Activated naive CD8-positive, alpha-beta T cell treated with anti-CD3 and anti-CD28 coated beads for 36 hours (primary cell): Measurements from ENCODE around the gene EPHA4. TPM values are rescaled to one million over a fixed set of nuclear protein-coding genes. Genes with fewer than 3 reads are reported as not detected.

Experiments
- DNase-seq: peaks from one replicate; pipeline ENCODE4 v3.0.0; 2021
- H3K27ac Mint-ChIP-seq: one replicate; pipeline ENCODE4 v1.8.0; 2022; ENCODE audit warnings: mild to moderate bottlenecking, moderate library complexity, mixed read lengths
- H3K27me3 Mint-ChIP-seq: one replicate; pipeline ENCODE4 v1.8.0; 2022; ENCODE audit warnings: mild to moderate bottlenecking, mixed read lengths
- H3K36me3 Mint-ChIP-seq: one replicate; pipeline ENCODE4 v1.8.0; 2021; ENCODE audit warnings: mild to moderate bottlenecking, mixed read lengths
- H3K4me1 Mint-ChIP-seq: one replicate; pipeline ENCODE4 v1.8.0; 2021; ENCODE audit warnings: mixed read lengths
- H3K4me3 Mint-ChIP-seq: one replicate; pipeline ENCODE4 v1.8.0; 2022; ENCODE audit warnings: mild to moderate bottlenecking, moderate library complexity, mixed read lengths
- H3K9me3 Mint-ChIP-seq: one replicate; pipeline ENCODE4 v1.8.0; 2022; ENCODE audit warnings: mixed read lengths
- total RNA-seq, 2 experiments: library from RNA; stranded (reverse); gene quantifications; one replicate each; pipeline ENCODE4 v1.2.3, GENCODE V29; 2021

EPHA4 gene
- total RNA-seq, 2 experiments from 2014 or later, result 0.20 to 0.47 TPM

DNA sequence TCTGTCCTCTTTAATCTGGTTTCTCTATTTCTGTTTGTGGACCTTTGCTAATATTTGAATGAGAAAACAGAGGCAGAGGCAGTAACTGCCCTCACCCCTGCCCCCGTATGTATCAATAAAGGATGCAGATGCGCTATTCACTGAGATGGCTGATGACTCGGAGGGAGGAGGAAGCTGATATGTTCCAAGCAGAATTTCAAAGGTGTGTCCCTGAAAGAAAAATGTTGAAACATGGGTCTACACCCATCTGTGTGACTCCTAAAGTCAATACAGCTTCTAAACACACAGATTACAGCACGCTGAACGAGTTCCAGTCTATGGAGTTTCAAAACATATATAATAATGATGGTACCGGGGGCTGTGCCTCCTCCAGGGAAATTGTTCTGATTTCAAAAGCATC, 38.8 kb downstream of the EPHA4 start:
- Mint-ChIP-seq H3K36me3 (no peaks in the 10 kb centered on the region), H3K4me3 (no peak overlapping the region), H3K9me3 (no peaks in the 10 kb centered on the region), H3K4me1 (no peaks in the 10 kb centered on the region), H3K27me3 (no peaks in the 10 kb centered on the region), H3K27ac (no peak overlapping the region)
- DNase-seq, result no peak

DNA sequence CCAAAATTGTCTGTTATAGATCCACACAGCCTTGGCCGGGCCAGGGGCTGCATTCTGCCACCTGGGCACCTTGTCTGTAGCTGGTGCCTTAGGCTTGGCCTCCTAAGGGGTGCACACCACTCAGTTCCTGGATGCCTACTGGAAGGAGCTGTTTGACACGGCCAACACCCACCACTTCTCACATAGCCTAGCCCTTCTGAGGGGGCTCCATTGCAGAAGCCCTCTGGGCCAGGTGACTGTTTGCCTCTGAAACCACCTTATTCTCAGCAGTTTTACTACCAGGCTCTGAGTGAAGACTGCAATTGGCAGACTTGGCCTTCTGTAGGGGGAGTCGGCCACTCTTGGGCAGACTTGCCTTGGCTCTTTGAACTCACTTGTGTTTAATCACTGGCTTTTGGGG, 39.5 kb downstream of the EPHA4 start:
- Mint-ChIP-seq H3K36me3 (no peaks in the 10 kb centered on the region), H3K4me1 (no peaks in the 10 kb centered on the region), H3K9me3 (no peaks in the 10 kb centered on the region), H3K27me3 (no peaks in the 10 kb centered on the region), H3K4me3 (no peak overlapping the region), H3K27ac (no peak overlapping the region)
- DNase-seq, result no peak

DNA sequence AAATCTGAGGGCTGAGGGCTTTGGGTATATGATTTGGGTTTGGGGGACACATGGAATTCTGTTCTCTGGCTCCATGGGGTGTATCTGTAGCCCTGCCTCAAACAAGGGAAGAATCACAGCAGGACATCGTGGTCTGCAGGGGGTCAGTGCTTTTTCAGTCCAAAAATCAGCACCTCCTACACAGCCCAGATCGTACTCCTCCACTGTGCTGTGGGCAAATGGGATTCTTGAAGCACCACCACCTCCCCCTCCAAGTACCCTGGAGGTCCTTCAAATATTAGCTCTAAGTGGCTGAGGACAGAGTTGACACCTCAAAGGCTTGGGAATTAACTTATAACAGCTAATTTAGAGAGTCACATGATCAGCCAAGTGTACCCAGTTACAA, 41.5 kb downstream of the EPHA4 start:
- Mint-ChIP-seq H3K4me1 (no peaks in the 10 kb centered on the region), H3K27me3 (no peaks in the 10 kb centered on the region), H3K36me3 (no peaks in the 10 kb centered on the region), H3K4me3 (no peak overlapping the region), H3K9me3 (no peaks in the 10 kb centered on the region), H3K27ac (no peak overlapping the region)
- no peak for DNase-seq

DNA sequence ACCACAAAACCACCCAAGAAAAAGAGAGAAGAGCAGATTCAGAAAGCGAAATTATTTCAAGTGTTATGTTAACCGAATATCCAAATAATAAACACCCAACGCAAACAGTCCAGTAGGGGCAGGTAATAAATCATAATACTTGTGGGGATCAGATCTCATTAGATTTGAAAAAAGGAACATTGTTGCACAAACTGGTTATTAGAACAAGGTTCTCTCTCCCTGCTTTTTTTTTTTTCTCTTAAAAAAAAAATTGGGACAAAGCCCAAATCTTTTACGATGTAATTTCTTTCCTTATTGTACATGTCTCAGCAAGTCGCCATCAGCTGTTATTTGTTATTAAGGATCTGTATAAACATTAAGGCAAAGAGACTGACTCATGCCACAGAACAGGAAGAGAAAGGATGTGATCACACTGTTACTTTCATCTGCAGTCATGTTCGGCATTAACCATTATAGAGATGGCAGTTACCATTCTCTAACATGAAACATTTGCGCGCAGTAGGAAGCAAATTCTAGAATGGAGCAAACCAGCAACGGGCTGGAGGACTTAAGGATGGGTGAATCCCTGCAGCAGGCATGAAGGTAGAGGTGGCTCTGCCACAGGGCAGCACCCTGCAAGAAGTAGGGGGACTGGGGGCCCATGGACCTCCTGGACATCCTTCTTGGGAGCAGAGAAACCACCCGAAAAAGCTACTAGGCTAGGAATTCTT, 42.0 kb downstream of the EPHA4 start:
- Mint-ChIP-seq H3K4me1 (no peaks in the 10 kb centered on the region), H3K9me3 (no peaks in the 10 kb centered on the region), H3K27ac (peak overlapping the region; percentile 0), H3K4me3 (no peak overlapping the region), H3K27me3 (no peaks in the 10 kb centered on the region), H3K36me3 (no peaks in the 10 kb centered on the region)
- no peak for DNase-seq

DNA sequence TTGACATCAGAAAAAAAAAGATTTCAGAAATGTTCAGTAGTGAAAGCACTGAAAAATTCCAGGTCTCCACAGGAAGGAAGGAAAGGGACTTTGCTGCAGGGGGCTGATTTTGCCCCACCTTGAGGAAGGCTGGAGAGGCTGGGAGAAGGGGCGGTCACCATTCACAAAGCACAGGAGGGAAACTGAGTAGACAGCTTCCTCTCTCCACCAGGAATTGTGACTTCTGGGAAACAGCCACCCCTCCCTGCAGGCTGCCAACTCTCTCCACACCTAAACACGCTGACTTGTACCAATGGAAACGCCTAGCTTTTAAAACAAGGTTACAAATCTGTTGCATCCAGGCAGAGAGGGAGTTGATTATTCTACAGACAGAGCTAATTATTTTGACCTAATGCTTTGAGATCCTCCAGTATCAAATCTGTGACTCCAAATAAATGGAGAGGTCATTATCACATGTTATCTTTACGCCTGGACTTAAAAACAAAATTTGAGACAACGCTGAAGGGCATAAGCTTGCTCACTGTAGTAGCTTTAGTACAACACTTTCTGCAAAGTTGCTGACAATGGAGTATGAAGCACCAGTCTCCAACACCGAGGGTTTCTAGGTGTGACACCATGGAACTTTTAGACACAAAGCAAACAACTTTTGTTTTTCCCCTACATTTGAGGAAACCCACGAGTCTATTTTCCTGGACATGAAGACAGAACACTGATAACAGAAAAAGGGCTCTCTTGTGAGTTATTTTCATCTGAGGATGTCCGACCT, 42.7 kb downstream of the EPHA4 start:
- no peak overlapping the region for H3K4me3 Mint-ChIP-seq
- no peaks in the 10 kb centered on the region for H3K4me1 Mint-ChIP-seq
- no peaks in the 10 kb centered on the region for H3K36me3 Mint-ChIP-seq
- H3K27me3 Mint-ChIP-seq, result no peaks in the 10 kb centered on the region
- no peak for DNase-seq
- no peaks in the 10 kb centered on the region for H3K9me3 Mint-ChIP-seq
- H3K27ac Mint-ChIP-seq, result peak overlapping the region; percentile 0

DNA sequence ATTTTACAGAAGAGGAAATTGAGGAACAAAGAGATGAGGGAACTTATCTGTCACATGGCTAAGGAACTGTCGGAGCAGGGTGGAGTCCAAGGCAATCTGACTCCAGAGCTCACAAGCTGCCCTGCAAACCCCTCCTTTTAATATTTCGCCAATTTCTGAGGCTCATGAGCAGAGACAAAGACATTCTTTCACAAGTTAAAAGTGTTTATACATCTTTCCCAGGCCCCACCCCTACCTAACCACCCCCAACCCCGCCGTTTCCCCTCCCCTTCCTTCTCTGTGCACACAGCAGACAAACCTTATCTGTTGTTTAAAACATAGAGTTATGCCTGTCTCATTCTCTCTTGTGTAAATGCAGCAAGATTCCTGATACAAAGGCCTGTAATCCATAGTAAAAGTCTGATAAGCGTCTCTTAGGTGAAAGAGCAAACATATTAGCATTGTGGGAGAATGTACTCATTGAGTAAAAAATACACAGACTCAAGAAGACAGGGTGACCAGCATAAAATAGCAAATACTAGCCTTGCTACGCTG, 44.3 kb downstream of the EPHA4 start:
- Mint-ChIP-seq H3K36me3 (no peaks in the 10 kb centered on the region), H3K27ac (no peak overlapping the region), H3K4me1 (no peaks in the 10 kb centered on the region), H3K4me3 (no peak overlapping the region), H3K27me3 (no peaks in the 10 kb centered on the region), H3K9me3 (no peaks in the 10 kb centered on the region)
- DNase-seq, result no peak

DNA sequence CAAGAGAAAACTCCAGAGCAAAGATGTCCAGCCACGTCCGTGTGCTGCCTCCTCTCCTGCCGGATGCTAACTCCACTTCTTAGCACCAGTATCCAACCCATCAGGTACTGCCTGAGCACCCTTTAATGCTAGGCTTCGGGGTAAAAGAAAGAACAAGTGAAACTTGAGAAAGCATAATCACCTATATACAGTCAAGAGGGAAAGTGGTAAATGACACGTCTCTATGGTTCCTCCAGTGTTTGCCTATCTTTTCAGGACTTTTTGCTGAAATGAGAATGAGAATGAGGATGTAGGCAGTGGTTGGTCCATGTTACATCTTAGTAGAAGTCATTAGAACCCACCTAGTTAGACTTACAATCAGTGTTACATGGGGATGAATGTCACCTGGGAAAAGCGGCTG, 47.9 kb downstream of the EPHA4 start:
- H3K27me3 Mint-ChIP-seq, result no peaks in the 10 kb centered on the region
- DNase-seq, result no peak
- H3K4me3 Mint-ChIP-seq, result no peak overlapping the region
- peaks cover 10% of the 10 kb centered on the region for H3K4me1 Mint-ChIP-seq
- H3K27ac Mint-ChIP-seq, result no peak overlapping the region
- H3K9me3 Mint-ChIP-seq, result no peaks in the 10 kb centered on the region
- no peaks in the 10 kb centered on the region for H3K36me3 Mint-ChIP-seq

DNA sequence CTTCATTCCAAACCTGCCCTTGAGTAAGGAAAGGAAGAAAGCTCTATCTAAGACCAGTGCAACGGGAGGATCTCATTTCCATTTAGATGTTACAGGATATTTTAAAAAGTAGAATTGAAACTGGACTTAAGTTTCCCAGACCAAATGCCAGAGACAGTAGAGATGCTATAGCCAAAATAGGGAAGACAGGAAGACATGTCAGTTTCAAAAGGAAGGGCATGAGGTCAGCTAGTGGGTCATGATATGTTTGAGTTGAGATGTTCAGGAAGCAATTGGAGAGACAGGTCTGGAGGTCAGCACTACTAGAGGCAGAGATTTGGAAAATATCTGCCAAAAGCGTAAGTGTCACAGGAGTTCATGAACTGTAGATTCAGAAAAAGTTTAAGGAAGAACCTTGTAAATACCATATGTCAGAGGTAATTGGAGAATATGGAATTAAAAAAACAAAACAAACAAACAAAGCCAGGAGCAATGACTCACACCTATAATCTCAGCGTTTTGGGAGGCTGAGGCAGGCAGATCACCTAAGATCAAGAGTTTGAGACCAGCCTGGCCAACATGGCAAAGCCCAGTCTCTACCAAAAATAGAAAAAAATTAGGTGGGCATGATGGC, 50.8 kb downstream of the EPHA4 start:
- Mint-ChIP-seq H3K36me3 (no peaks in the 10 kb centered on the region), H3K27ac (no peak overlapping the region), H3K27me3 (no peaks in the 10 kb centered on the region), H3K4me1 (peaks cover 11% of the 10 kb centered on the region), H3K9me3 (no peaks in the 10 kb centered on the region), H3K4me3 (no peak overlapping the region)
- DNase-seq, result no peak

DNA sequence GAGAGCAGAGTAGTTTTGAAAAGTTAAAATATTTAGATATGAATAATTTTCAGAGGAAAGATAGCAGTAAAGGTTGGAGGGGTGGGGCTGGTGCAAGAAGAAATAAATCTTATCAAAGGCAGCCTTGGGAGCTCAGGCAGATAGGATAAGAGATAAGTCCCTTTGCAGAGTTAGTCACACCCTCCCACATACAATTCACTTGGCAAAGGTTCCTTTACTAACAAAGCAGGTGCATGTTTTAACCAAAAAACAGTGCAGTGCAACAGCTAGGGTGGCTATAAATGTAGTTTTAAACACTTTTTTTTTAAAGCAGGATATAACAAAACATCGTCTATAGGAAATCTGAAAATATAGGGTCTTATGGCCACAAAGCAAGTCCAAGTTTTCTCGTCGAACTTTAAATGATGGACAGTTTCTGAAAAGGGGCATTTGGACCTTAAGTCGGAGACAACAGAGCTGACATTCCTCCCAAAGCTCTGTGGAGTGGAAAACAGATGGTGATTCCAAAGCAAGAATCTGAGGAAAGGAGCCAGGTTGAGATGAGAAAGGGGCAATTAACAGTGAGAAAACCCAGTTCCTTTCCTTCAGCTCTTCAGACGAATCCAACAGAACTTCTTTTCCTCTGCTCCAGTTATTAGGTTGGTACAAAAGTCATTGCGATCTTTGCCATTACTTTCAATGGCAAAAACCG, 53.0 kb downstream of the EPHA4 start:
- Mint-ChIP-seq H3K4me1 (peaks cover 11% of the 10 kb centered on the region), H3K4me3 (no peak overlapping the region), H3K27me3 (no peaks in the 10 kb centered on the region), H3K36me3 (no peaks in the 10 kb centered on the region), H3K27ac (no peak overlapping the region), H3K9me3 (no peaks in the 10 kb centered on the region)
- DNase-seq, result no peak

DNA sequence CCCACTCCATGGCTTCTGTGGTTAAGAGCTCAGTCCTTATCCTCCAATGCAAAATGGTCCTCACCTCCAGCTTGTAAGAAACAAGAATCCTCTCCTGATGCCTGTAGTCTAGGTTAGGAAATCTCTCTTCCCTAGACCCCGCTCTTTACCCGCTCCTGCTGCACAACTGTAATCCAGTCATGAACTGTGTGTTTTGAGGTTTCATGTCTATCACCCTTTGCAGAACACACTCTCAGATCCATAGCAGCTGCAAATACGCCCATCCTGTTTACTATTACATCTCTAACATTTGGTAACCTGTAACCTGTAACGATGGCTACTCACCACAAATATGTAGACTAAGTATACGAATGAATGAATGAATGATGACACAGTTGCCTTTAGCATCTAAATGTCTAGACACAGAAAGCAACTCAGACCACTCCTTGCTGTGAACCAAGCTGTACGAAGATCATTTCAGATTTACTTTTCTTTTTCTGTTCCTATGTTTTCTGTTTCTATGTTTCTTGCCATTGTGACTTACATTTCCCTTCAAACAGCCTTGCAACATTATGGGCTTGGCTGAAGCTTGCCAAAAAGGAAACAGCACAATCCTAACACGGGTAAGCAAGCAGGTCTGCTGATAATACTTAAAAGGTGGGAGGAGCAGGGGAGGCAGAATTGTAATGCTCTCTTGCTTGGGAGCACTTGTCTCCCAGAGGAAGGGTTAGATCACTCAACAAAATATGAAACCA, 53.7 kb downstream of the EPHA4 start:
- no peak for DNase-seq
- Mint-ChIP-seq H3K4me1 (peaks cover 11% of the 10 kb centered on the region), H3K27me3 (no peaks in the 10 kb centered on the region), H3K27ac (no peak overlapping the region), H3K36me3 (no peaks in the 10 kb centered on the region), H3K9me3 (no peaks in the 10 kb centered on the region), H3K4me3 (no peak overlapping the region)

DNA sequence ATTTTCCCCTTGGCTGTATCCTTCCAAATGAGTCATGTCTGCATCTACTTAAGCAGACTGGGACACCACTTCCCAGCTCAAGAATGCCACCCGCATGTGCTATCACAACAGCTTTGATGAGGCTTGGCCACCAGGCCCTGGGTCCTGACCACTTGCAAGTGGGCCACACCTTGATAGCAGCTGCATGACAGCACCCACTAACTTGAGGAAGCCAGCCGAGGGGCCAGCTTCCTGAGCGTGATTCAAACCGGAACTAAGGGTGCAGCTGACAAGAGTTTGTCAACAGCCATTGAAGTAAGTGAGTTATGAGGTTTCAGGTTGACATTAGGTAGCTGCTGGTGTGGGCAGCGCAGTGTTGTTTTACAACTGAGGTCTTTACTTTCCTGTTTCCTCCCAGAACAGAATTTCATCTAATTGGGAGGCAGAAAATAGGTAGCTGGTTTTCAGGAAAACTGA, 54.4 kb downstream of the EPHA4 start:
- Mint-ChIP-seq H3K4me1 (peaks cover 11% of the 10 kb centered on the region), H3K36me3 (no peaks in the 10 kb centered on the region), H3K27ac (no peak overlapping the region), H3K4me3 (no peak overlapping the region), H3K27me3 (no peaks in the 10 kb centered on the region), H3K9me3 (no peaks in the 10 kb centered on the region)
- DNase-seq, result peak; percentile 57

DNA sequence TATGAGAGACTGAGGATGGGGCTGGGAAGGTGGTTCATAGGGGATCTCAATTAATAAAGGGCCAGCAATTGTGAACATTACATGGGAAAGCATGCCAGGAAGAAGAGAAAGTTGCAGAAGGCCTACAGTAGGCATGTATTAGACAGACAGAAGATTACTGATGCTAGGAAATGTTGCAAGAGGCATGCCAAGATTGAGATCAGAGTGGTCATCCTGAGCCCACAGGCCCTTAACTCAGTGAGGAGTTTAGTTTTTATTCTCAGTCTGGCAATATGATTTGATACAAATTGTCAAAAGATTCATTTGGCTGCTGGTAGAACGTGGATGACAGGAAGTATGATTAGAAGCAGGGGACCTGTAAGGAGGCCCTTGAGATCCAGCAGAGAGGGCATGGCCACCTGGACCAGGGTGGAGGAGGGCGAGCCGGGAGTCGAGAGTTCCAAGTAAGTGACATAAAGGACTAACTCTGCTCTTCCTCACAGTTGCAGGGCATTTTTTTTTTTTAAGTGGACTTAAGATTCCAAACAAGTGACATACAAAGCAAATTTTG, 54.9 kb downstream of the EPHA4 start:
- Mint-ChIP-seq H3K27ac (no peak overlapping the region), H3K9me3 (no peaks in the 10 kb centered on the region), H3K4me1 (peaks cover 11% of the 10 kb centered on the region), H3K27me3 (no peaks in the 10 kb centered on the region), H3K36me3 (no peaks in the 10 kb centered on the region), H3K4me3 (no peak overlapping the region)
- no peak for DNase-seq

DNA sequence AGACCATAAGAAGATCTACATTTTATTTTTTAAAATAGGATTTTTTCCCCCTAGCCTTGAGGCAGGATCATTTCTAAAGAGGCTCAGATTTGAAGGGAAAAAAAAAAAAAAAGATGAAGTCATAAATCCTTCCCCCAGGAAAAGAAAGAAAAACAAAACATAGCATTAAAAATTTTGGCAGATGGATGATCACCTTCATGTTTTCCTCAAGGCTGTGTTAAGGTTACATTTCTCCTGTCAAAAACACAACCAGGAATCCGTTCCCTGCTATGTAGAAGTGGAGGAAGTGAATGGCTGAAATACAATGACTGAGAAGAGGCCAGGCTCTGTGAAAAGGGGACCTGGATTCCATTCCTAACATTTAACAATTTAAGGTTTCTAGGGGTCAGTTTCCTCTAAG, 56.2 kb downstream of the EPHA4 start:
- Mint-ChIP-seq H3K27me3 (no peaks in the 10 kb centered on the region), H3K4me1 (peaks cover 11% of the 10 kb centered on the region), H3K27ac (no peak overlapping the region), H3K4me3 (no peak overlapping the region), H3K9me3 (no peaks in the 10 kb centered on the region), H3K36me3 (no peaks in the 10 kb centered on the region)
- no peak for DNase-seq

DNA sequence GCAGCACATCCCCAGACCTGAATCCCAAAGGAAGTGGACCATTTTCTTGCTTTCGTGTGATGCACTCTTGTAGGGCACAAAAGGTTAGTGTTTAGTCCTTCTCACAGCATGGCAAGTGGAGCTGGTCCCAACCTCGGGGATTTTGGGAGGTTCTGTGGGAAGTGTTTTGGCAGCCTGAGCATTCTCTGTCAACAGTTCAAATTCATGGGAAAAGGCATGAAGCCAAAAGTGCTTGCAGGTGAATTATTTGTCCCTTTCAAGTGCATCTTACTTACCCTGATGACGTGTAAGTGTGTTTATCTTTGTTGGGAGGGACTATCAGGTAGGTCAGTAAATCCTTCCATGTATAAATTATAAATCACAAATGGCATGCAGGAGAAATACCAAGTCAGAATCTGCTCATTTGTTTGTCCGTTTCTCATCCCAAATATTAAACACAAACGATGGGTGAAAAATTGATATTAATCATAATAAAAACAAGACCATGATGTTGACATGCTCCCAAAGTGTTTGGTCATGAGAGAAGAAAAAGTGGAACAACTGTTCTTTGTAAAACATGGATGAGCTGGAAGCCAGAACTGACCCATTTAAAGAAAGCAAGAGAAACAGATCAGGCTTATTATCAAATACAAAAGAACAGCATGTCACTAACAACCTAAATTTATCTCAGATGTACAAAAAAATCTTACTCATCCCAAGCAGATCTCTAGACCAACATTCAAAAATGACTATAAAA, 57.6 kb downstream of the EPHA4 start:
- H3K36me3 Mint-ChIP-seq, result no peaks in the 10 kb centered on the region

More for the DNA sequence above, 57.6 kb downstream of the EPHA4 start:
- Mint-ChIP-seq H3K27ac (no peak overlapping the region), H3K4me3 (no peak overlapping the region), H3K9me3 (no peaks in the 10 kb centered on the region), H3K27me3 (no peaks in the 10 kb centered on the region), H3K4me1 (peaks cover 4% of the 10 kb centered on the region)
- DNase-seq, result no peak
